Adipocyte (in vitro differentiated cells): Measurements from ENCODE around the gene COL1A1.
A peak's percentile ranks its signal among the peaks of the same experiment; 100 is the strongest.

ENCODE experiments used
- DNase-seq: peaks from one replicate; pipeline ENCODE4 v3.0.0-alpha.2; 2015; ENCODE audit warnings: low read depth
- H3K27me3 ChIP-seq: replicated peaks from 2 replicates; pipeline ENCODE4 v1.7.0; 2013; ENCODE audit warnings: mild to moderate bottlenecking, low read length, moderate library complexity; ENCODE audit not compliant: control insufficient read depth, insufficient read depth
- H3K36me3 ChIP-seq: 2 replicates; pipeline ENCODE4 v1.7.0; 2013; ENCODE audit warnings: low read length, mild to moderate bottlenecking, moderate library complexity; ENCODE audit not compliant: control insufficient read depth, insufficient read depth, severe bottlenecking
- H3K4me1 ChIP-seq: 2 replicates; pipeline ENCODE4 v1.7.0; 2013; ENCODE audit warnings: mild to moderate bottlenecking, low read length, moderate library complexity; ENCODE audit not compliant: control insufficient read depth, insufficient read depth
- H3K4me3 ChIP-seq: 2 replicates; pipeline ENCODE4 v1.7.0; 2013; ENCODE audit warnings: mild to moderate bottlenecking, low read length, moderate library complexity
- H3K9ac ChIP-seq: 2 replicates; pipeline ENCODE4 v1.7.0; 2013; ENCODE audit warnings: mild to moderate bottlenecking, low read length, moderate library complexity
- H3K9me3 ChIP-seq: 2 replicates; pipeline ENCODE4 v1.7.0; 2013; ENCODE audit warnings: mild to moderate bottlenecking, low read length, moderate library complexity; ENCODE audit not compliant: control insufficient read depth

Gene COL1A1

GRCh38 chr17:50153650-50154575 is 47.5 kb downstream of the COL1A1 start:
- Histone ChIP-seq H3K9ac (peak overlapping the region; percentile 55), H3K9me3 (no peaks in the 10 kb centered on the region), H3K27me3 (no peaks in the 10 kb centered on the region), H3K4me3 (no peak overlapping the region), H3K36me3 (no peaks in the 10 kb centered on the region), H3K4me1 (peaks cover 35% of the 10 kb centered on the region)
- no peak for DNase-seq

GRCh38 chr17:50152736-50153135 is 48.7 kb downstream of the COL1A1 start:
- H3K9me3 ChIP-seq, result no peaks in the 10 kb centered on the region
- peak overlapping the region; percentile 85 for H3K9ac ChIP-seq
- H3K27me3 ChIP-seq, result no peaks in the 10 kb centered on the region
- H3K4me3 ChIP-seq, result peak overlapping the region; percentile 89
- H3K4me1 ChIP-seq, result peaks cover 42% of the 10 kb centered on the region
- DNase-seq, result no peak
- H3K36me3 ChIP-seq, result no peaks in the 10 kb centered on the region

GRCh38 chr17:50151937-50152547 is 49.4 kb downstream of the COL1A1 start:
- peak; percentile 89 for DNase-seq
- H3K9me3 ChIP-seq, result no peaks in the 10 kb centered on the region
- no peaks in the 10 kb centered on the region for H3K27me3 ChIP-seq
- peak overlapping the region; percentile 89 for H3K4me3 ChIP-seq
- peaks cover 49% of the 10 kb centered on the region for H3K4me1 ChIP-seq
- H3K36me3 ChIP-seq, result no peaks in the 10 kb centered on the region
- H3K9ac ChIP-seq, result peak overlapping the region; percentile 85

DNA sequence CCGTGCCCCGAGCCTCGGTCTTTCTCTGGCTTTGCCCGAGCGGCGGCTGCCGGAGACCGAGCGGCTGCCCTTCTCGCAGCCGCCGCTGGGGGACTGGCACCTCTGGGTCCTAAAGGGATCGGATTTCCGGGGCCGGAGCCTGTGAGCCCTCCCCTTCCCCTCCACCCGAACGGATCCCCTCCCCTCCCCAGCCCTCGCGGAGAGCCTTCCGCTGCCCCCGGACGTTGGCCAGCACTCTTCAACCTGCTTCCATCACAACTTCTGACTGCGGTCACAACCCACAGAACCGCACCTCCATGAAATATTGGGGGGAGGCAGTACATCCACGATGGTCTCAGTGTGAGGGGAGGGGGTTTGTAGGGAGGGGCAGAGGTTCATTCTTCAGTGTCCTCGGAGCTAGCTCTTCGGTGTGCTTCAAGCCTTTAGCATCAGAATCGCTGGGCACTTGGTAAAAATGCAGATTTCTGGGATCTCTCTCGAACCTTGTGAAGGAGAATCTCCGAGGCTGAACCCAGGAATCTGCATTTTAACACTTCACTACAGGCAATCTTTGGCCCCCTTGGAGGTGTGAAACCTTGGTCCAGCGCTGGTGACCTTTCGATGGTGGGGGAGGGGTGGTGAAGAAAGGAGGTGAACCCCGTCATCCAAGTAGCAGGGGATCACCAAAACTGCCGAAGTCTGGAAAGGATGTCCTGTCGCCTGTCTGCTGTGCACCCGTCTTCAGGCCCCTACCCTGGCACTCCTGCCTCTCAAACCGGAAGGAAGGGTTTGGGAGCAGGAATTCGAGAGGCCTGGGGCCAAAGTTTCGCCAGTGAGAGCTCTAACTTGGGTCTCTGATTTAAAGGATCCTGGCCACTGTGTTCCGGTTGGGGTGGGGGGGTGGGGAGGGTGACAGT is 50.1 kb downstream of the COL1A1 start:
- H3K27me3 ChIP-seq, result no peaks in the 10 kb centered on the region
- DNase-seq, result peak; percentile 98
- peaks cover 57% of the 10 kb centered on the region for H3K4me1 ChIP-seq
- H3K36me3 ChIP-seq, result no peaks in the 10 kb centered on the region
- no peaks in the 10 kb centered on the region for H3K9me3 ChIP-seq
- peak overlapping the region; percentile 89 for H3K4me3 ChIP-seq
- H3K9ac ChIP-seq, result peak overlapping the region; percentile 97

GRCh38 chr17:50150354-50151040 is 50.9 kb downstream of the COL1A1 start, which contains the start of gene PPP1R9B:
PPP1R9B (minus strand) TSS chr17:50150677; CDS start chr17:50150513, 164 bp downstream.
- peak; percentile 43 for DNase-seq
- H3K36me3 ChIP-seq, result no peaks in the 10 kb centered on the region
- no peaks in the 10 kb centered on the region for H3K9me3 ChIP-seq
- H3K9ac ChIP-seq, result peak within 1 kb of the TSS; percentile 97
- peak within 1 kb of the TSS; percentile 89 for H3K4me3 ChIP-seq
- no peaks in the 10 kb centered on the region for H3K27me3 ChIP-seq
- H3K4me1 ChIP-seq, result peaks cover 60% of the 10 kb centered on the region

GRCh38 chr17:50149417-50150353 is 51.7 kb downstream of the COL1A1 start:
- peak overlapping the region; percentile 87 for H3K4me3 ChIP-seq
- no peaks in the 10 kb centered on the region for H3K27me3 ChIP-seq
- DNase-seq, result peak; percentile 72
- H3K9ac ChIP-seq, result peak overlapping the region; percentile 94
- H3K9me3 ChIP-seq, result no peaks in the 10 kb centered on the region
- H3K4me1 ChIP-seq, result peaks cover 61% of the 10 kb centered on the region
- peaks cover 5% of the 10 kb centered on the region for H3K36me3 ChIP-seq

DNA sequence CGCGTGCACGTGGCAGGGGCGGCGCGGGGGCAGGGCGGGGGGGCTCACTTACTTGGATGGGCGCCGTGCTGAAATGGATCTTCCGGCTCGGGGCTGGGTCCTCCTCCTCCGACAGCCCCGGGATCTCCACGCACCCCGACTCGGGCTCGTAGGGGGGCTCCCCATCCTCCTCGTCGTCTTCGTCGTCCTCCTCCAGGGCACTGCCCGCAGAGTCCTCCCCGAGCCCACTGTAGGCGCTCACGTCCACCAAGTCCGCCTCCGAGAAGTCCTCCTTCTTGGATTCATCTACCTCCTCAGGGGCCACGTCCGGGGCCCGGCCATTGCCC is 52.4 kb downstream of the COL1A1 start:
- Histone ChIP-seq H3K4me1 (peaks cover 58% of the 10 kb centered on the region), H3K9ac (peak overlapping the region; percentile 94), H3K9me3 (no peaks in the 10 kb centered on the region), H3K4me3 (peak overlapping the region; percentile 87), H3K36me3 (peaks cover 11% of the 10 kb centered on the region), H3K27me3 (no peaks in the 10 kb centered on the region)
- no peak for DNase-seq

- peak; percentile 56 for DNase-seq
- Histone ChIP-seq H3K27me3 (no peaks in the 10 kb centered on the region), H3K9me3 (no peaks in the 10 kb centered on the region), H3K36me3 (peaks cover 17% of the 10 kb centered on the region), H3K4me3 (peak overlapping the region; percentile 87), H3K4me1 (peaks cover 52% of the 10 kb centered on the region), H3K9ac (peak overlapping the region; percentile 81)
Observed at GRCh38 chr17:50148226-50149090, 53.0 kb downstream of the COL1A1 start.

DNA sequence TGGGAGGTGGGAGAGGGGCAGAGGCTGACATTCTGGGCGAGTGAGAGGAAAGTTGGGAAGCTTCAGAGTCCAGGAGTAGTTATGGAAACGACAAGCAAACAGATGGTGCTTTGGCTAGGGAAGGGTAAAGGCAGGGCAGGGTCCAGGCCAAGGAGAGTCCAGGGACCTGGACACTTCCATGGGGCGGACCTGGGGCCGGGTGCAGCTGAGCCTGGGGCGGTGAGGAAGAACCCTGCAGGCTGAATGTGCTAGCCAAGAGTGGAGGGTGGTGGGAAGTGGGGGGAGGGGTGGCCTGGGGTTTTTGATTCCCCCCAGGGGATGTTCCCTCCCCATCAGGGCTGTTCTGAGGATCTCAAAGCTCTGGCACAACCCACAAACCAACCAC is 53.6 kb downstream of the COL1A1 start:
- Histone ChIP-seq H3K4me1 (peaks cover 50% of the 10 kb centered on the region), H3K9me3 (no peaks in the 10 kb centered on the region), H3K9ac (peak overlapping the region; percentile 81), H3K27me3 (no peaks in the 10 kb centered on the region), H3K4me3 (peak overlapping the region; percentile 87), H3K36me3 (peaks cover 22% of the 10 kb centered on the region)
- DNase-seq, result peak; percentile 42
